K562 (cell line): Measurements from ENCODE around the gene CAPN7.

Experiments used
- GATA2 ChIP-seq: sonication (generic); formaldehyde crosslinking; IDR thresholded peaks from 2 replicates; pipeline ENCODE4 v1.4.0; 2020; ENCODE audit warnings: mild to moderate bottlenecking, missing genetic modification reagents
- NFE2L1 ChIP-seq: fragments of 450-650 bp; IDR thresholded peaks from 2 replicates; pipeline ENCODE4 v1.6.1; 2016; ENCODE audit warnings: missing genetic modification characterization, low read depth, mild to moderate bottlenecking, missing compliant biosample characterization, moderate library complexity, borderline replicate concordance
- SIN3A ChIP-seq, 2 experiments: fragments of 150-350 bp in 1 of 2; IDR thresholded peaks; 2 replicates each; pipeline ENCODE4 v1.6.1; 2011 to 2016; ENCODE audit warnings: borderline replicate concordance in 2 of 2, low read depth in 2 of 2, low read length in 2 of 2, mild to moderate bottlenecking in 2 of 2, moderate library complexity in 2 of 2; ENCODE audit not compliant: control insufficient read depth in 1 of 2
- ZNF41 ChIP-seq: fragments of 250-450 bp; sonication (Bioruptor Pico); conservative IDR thresholded peaks from 2 replicates; pipeline ENCODE4 v1.4.0; 2020; ENCODE audit warnings: mild to moderate bottlenecking
- TF ChIP-seq, protein P1 (sequence below): fragments of 450-650 bp; IDR thresholded peaks from 2 replicates; pipeline ENCODE4 v1.6.1; 2016; ENCODE audit warnings: missing biosample characterization, missing genetic modification characterization
- TF ChIP-seq, protein P2 (sequence below), 3 experiments: IDR thresholded peaks in 2 of 3; conservative IDR thresholded peaks in 1 of 3; 2 replicates each; pipeline ENCODE4 v1.5.1; 2011 to 2012; ENCODE audit warnings: low read length in 3 of 3, mild to moderate bottlenecking in 3 of 3, control low read depth in 2 of 3, improper control_type of control experiment in 1 of 3, inconsistent platforms in 1 of 3, low read depth in 1 of 3, mixed read lengths in 1 of 3, moderate library complexity in 1 of 3; ENCODE audit not compliant: insufficient read depth in 2 of 3
- TF ChIP-seq, protein P3 (sequence below): fragments of 450-650 bp; formaldehyde crosslinking; IDR thresholded peaks from 2 replicates; pipeline ENCODE4 v1.4.0; 2020; ENCODE audit warnings: mild to moderate bottlenecking, moderate library complexity
- TF ChIP-seq, protein P4 (sequence below): fragments of 450-650 bp; IDR thresholded peaks from 2 replicates; pipeline ENCODE4 v1.6.1; 2016; ENCODE audit warnings: borderline replicate concordance
- TF ChIP-seq, protein P5 (sequence below): fragments of 450-650 bp; formaldehyde crosslinking; IDR thresholded peaks from 2 replicates; pipeline ENCODE4 v1.4.0; 2020; ENCODE audit warnings: mild to moderate bottlenecking

DNA sequence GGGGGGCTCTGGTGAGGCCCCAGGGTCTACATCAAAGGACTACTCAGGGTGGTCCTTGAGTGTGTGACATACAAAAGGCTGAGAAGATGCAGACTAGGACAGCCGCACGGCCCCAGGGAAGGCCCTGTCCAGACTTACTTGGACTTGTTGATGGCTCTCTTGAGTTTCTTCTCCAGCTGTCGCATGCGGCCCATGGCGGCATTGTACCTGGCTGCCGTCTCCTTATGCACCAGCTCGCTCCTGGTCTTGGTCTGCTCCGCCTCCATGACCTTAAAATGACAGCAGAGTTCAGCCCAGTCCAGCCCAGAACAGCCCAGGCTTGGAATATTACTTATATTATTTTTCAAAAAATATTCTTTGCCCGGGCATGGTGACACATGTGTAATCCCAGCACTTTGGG lies 56.0 kb downstream of the CAPN7 start:
- TF ChIP-seq NFE2L1 (no peak), GATA2 (CRISPR knock-in tag) (no peak), ZNF41 (CRISPR knock-in tag) (no peak), SIN3A (IDR thresholded peaks at IDR 0.05; ENCODE audit: borderline replicate concordance in 2 of 2, control insufficient read depth in 1 of 2, low read depth in 2 of 2, low read length in 2 of 2) (no peak)
- TF ChIP-seq, protein P1, sequence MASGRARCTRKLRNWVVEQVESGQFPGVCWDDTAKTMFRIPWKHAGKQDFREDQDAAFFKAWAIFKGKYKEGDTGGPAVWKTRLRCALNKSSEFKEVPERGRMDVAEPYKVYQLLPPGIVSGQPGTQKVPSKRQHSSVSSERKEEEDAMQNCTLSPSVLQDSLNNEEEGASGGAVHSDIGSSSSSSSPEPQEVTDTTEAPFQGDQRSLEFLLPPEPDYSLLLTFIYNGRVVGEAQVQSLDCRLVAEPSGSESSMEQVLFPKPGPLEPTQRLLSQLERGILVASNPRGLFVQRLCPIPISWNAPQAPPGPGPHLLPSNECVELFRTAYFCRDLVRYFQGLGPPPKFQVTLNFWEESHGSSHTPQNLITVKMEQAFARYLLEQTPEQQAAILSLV = no peak
- TF ChIP-seq, protein P2, sequence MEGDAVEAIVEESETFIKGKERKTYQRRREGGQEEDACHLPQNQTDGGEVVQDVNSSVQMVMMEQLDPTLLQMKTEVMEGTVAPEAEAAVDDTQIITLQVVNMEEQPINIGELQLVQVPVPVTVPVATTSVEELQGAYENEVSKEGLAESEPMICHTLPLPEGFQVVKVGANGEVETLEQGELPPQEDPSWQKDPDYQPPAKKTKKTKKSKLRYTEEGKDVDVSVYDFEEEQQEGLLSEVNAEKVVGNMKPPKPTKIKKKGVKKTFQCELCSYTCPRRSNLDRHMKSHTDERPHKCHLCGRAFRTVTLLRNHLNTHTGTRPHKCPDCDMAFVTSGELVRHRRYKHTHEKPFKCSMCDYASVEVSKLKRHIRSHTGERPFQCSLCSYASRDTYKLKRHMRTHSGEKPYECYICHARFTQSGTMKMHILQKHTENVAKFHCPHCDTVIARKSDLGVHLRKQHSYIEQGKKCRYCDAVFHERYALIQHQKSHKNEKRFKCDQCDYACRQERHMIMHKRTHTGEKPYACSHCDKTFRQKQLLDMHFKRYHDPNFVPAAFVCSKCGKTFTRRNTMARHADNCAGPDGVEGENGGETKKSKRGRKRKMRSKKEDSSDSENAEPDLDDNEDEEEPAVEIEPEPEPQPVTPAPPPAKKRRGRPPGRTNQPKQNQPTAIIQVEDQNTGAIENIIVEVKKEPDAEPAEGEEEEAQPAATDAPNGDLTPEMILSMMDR (IDR thresholded peaks at IDR 0.05 in 2 of 3, conservative IDR thresholded peaks at IDR 0.05 in 1 of 3; ENCODE audit: insufficient read depth in 2 of 3, low read depth in 1 of 3, low read length in 3 of 3) = no peak
- TF ChIP-seq, protein P3, sequence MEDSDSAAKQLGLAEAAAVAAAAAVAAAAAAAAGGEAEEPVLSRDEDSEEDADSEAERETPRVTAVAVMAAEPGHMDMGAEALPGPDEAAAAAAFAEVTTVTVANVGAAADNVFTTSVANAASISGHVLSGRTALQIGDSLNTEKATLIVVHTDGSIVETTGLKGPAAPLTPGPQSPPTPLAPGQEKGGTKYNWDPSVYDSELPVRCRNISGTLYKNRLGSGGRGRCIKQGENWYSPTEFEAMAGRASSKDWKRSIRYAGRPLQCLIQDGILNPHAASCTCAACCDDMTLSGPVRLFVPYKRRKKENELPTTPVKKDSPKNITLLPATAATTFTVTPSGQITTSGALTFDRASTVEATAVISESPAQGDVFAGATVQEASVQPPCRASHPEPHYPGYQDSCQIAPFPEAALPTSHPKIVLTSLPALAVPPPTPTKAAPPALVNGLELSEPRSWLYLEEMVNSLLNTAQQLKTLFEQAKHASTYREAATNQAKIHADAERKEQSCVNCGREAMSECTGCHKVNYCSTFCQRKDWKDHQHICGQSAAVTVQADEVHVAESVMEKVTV (CRISPR knock-in tag) = no peak
- TF ChIP-seq, protein P4, sequence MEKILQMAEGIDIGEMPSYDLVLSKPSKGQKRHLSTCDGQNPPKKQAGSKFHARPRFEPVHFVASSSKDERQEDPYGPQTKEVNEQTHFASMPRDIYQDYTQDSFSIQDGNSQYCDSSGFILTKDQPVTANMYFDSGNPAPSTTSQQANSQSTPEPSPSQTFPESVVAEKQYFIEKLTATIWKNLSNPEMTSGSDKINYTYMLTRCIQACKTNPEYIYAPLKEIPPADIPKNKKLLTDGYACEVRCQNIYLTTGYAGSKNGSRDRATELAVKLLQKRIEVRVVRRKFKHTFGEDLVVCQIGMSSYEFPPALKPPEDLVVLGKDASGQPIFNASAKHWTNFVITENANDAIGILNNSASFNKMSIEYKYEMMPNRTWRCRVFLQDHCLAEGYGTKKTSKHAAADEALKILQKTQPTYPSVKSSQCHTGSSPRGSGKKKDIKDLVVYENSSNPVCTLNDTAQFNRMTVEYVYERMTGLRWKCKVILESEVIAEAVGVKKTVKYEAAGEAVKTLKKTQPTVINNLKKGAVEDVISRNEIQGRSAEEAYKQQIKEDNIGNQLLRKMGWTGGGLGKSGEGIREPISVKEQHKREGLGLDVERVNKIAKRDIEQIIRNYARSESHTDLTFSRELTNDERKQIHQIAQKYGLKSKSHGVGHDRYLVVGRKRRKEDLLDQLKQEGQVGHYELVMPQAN = no peak
- TF ChIP-seq, protein P5, sequence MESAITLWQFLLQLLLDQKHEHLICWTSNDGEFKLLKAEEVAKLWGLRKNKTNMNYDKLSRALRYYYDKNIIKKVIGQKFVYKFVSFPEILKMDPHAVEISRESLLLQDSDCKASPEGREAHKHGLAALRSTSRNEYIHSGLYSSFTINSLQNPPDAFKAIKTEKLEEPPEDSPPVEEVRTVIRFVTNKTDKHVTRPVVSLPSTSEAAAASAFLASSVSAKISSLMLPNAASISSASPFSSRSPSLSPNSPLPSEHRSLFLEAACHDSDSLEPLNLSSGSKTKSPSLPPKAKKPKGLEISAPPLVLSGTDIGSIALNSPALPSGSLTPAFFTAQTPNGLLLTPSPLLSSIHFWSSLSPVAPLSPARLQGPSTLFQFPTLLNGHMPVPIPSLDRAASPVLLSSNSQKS (CRISPR knock-in tag) = no peak
